CD8-positive, alpha-beta memory T cell (primary cell): Measurements from ENCODE around the gene ACSL4. TPM values are rescaled to one million over a fixed set of nuclear protein-coding genes. Genes with fewer than 3 reads are reported as not detected.
"Not testable (repeated sequence)": the region's sequence is repeated elsewhere in the genome, so short reads cannot be mapped to it uniquely, and the experiment has no call there.

Source experiments
- CTCF ChIA-PET: fragments of 350-600 bp; sonication (Branson Sonifier 250); formaldehyde crosslinking; loops from one replicate; lab custom pipeline; 2021; ENCODE audit warnings: antibody characterized with exemption; lab: Charles Lee
- POLR2A ChIA-PET: fragments of 350-600 bp; sonication (Branson Sonifier 250); formaldehyde crosslinking; loops from one replicate; lab custom pipeline; 2021; ENCODE audit warnings: antibody characterized with exemption; lab: Charles Lee
- DNase-seq, 5 donors: peaks; one replicate each; pipeline versions ENCODE4 v3.0.0 to v3.0.0-alpha.2; 2020 to 2022; ENCODE audit warnings: mixed read lengths in 1 of 5
- H3K27ac ChIP-seq: one replicate; pipeline ENCODE4 v1.7.0; 2013; ENCODE audit warnings: low read depth, mild to moderate bottlenecking, low read length, moderate library complexity
- H3K27me3 ChIP-seq: 2 replicates; pipeline ENCODE4 v1.7.0; 2013; ENCODE audit warnings: low read length, mild to moderate bottlenecking; ENCODE audit not compliant: insufficient read depth, poor library complexity, severe bottlenecking
- H3K36me3 ChIP-seq: 2 replicates; pipeline ENCODE4 v1.7.0; 2013; ENCODE audit warnings: mild to moderate bottlenecking, low read length, moderate library complexity; ENCODE audit not compliant: insufficient read depth
- H3K4me1 ChIP-seq: 2 replicates; pipeline ENCODE4 v1.7.0; 2013; ENCODE audit warnings: mild to moderate bottlenecking, low read length, moderate library complexity; ENCODE audit not compliant: insufficient read depth
- H3K4me3 ChIP-seq: 2 replicates; pipeline ENCODE4 v1.7.0; 2013; ENCODE audit warnings: mild to moderate bottlenecking, low read length
- H3K9me3 ChIP-seq: 2 replicates; pipeline ENCODE4 v1.7.0; 2013; ENCODE audit warnings: mild to moderate bottlenecking, low read length
- H3K27ac Mint-ChIP-seq, 8 donors: one replicate each; pipeline ENCODE4 v1.8.0; 2020 to 2021; ENCODE audit warnings: mixed read lengths in 8 of 8, mild to moderate bottlenecking in 6 of 8, inconsistent platforms in 3 of 8, moderate library complexity in 3 of 8
- H3K27me3 Mint-ChIP-seq, 2 donors: one replicate each; pipeline ENCODE4 v1.8.0; 2020 to 2021; ENCODE audit warnings: mixed read lengths in 2 of 2, mild to moderate bottlenecking in 1 of 2, moderate library complexity in 1 of 2
- H3K36me3 Mint-ChIP-seq, 3 donors: one replicate each; pipeline ENCODE4 v1.8.0; 2020 to 2021; ENCODE audit warnings: mixed read lengths in 3 of 3, inconsistent platforms in 1 of 3, mild to moderate bottlenecking in 1 of 3
- H3K4me1 Mint-ChIP-seq, 3 donors: one replicate each; pipeline ENCODE4 v1.8.0; 2020 to 2021; ENCODE audit warnings: mixed read lengths in 3 of 3, inconsistent platforms in 1 of 3, mild to moderate bottlenecking in 1 of 3
- H3K4me3 Mint-ChIP-seq, 7 donors: one replicate each; pipeline ENCODE4 v1.8.0; 2020 to 2021; ENCODE audit warnings: mixed read lengths in 7 of 7, mild to moderate bottlenecking in 6 of 7, moderate library complexity in 4 of 7, inconsistent platforms in 2 of 7
- H3K9me3 Mint-ChIP-seq, 5 donors: one replicate each; pipeline ENCODE4 v1.8.0; 2020 to 2022; ENCODE audit warnings: mixed read lengths in 5 of 5, mild to moderate bottlenecking in 3 of 5, moderate library complexity in 2 of 5, inconsistent platforms in 1 of 5
- polyA plus RNA-seq: library from polyadenylated mRNA; unstranded; fragments of 300-500 nt; fragmentation: Illumina TruSeq; gene quantifications from one replicate; pipeline ENCODE4 v1.2.3, GENCODE V29; 2021
- total RNA-seq, 2 experiments: library from RNA; stranded (reverse); gene quantifications; one replicate each; pipeline ENCODE4 v1.2.3, GENCODE V29; 2021

ACSL4 gene
- total and polyA plus RNA-seq, 3 experiments from 2014 or later = 12.7 to 72.4 (median 69.6) TPM

DNA sequence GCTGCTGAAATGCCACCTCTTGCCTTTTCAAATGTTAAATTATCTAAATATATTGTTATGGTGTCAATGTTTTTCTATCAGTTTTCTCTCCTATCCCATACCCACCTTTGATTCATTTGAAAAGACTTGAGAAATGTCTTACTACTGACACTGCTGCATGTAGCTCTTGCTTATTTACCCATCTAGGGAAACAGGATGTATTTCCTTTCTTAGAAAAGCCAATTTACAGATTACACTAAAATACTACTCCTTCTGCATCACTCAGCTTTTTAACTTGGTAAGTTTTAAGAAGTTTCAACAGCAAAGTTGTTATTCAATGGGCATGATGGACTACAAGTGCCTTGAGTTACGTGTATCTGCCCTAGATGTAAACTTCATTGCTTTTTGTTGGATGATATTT lies 94.9 kb downstream of the ACSL4 start:
- Histone ChIP-seq H3K9me3 (no peaks in the 10 kb centered on the region), H3K4me3 (no peak overlapping the region), H3K4me1 (no peaks in the 10 kb centered on the region), H3K27me3 (no peaks in the 10 kb centered on the region), H3K27ac (no peak overlapping the region), H3K36me3 (no peaks in the 10 kb centered on the region)
- peaks cover 0 to 11% (median 4%) of the 10 kb centered on the region in 3 donors for H3K36me3 Mint-ChIP-seq
- no peak overlapping the region for H3K4me3 Mint-ChIP-seq
- peaks cover 0 to 3% (median 0%) of the 10 kb centered on the region in 3 donors for H3K4me1 Mint-ChIP-seq
- H3K27ac Mint-ChIP-seq = no peak overlapping the region
- ChIA-PET POLR2A (no interaction called here), CTCF (interaction anchor here (0.8 kb wide), 1 partner anchor 153 kb away, joined by 3 read pairs; no protein-coding TSS in a partner anchor)
- no peak for DNase-seq
- H3K27me3 Mint-ChIP-seq = peaks cover 0 to 2% of the 10 kb centered on the region in 2 donors
- H3K9me3 Mint-ChIP-seq = no peaks in the 10 kb centered on the region

DNA sequence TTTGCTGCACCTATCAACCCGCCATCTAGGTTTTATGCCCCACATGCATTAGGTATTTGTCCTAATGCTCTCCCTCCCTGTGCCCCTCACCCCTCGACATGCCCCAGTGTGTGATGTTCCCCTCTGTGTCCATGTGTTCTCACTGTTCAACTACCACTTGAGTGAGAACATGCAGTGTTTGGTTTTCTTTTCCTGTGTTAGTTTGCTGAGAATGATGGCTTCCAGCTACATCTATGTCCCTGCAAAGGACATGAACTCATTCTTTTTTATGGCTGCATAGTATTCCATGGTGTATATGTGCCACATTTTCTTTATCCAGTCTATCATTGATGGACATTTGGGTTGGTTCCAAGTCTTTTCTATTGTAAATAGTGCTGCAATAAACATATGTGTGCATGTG lies 95.6 kb downstream of the ACSL4 start:
- POLR2A ChIA-PET, H3K9me3 ChIP-seq, H3K27me3 ChIP-seq, H3K36me3 ChIP-seq, H3K4me3 ChIP-seq, H3K36me3 Mint-ChIP-seq, H3K27ac ChIP-seq, H3K4me1 ChIP-seq, H3K4me1 Mint-ChIP-seq, H3K27ac Mint-ChIP-seq, DNase-seq, CTCF ChIA-PET, H3K4me3 Mint-ChIP-seq, H3K9me3 Mint-ChIP-seq, H3K27me3 Mint-ChIP-seq: not testable (repeated sequence)

DNA sequence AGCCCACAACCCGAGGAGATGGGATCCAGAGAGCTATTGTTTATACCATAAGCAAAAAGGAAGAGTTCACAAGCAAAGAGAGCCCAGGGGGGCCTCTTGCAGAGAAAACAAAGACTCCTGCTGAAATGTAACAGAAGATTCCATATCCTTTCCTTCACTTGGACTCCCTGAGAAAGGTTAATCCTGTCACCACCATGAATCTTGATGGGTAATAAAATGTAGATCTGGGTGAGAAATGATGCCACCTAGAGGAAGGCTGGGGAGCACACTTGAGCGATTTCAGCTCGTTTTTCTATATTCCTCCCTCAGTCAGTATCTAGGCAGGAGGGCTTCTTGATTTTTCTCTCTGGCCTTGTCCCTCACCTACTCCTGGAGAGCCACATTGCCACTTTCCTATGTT lies 97.9 kb downstream of the ACSL4 start:
- no peaks in the 10 kb centered on the region for H3K27me3 ChIP-seq
- Mint-ChIP-seq H3K36me3 (peaks cover 0 to 6% (median 4%) of the 10 kb centered on the region in 3 donors), H3K27ac (peak overlapping the region in 1 of 8 donors; percentile 88), H3K4me1 (peaks cover 0 to 3% (median 0%) of the 10 kb centered on the region in 3 donors), H3K27me3 (peaks cover 0 to 2% of the 10 kb centered on the region in 2 donors), H3K4me3 (no peak overlapping the region), H3K9me3 (no peaks in the 10 kb centered on the region)
- H3K9me3 ChIP-seq = no peaks in the 10 kb centered on the region
- no peak overlapping the region for H3K4me3 ChIP-seq
- CTCF ChIA-PET = interaction anchor here (0.9 to 1.5 kb wide), 2 partner anchors 9 to 149 kb away, joined by 5 to 8 read pairs; no protein-coding TSS in a partner anchor
- no peak for DNase-seq
- no peak overlapping the region for H3K27ac ChIP-seq
- no peaks in the 10 kb centered on the region for H3K36me3 ChIP-seq
- no peaks in the 10 kb centered on the region for H3K4me1 ChIP-seq
- POLR2A ChIA-PET = no interaction called here

DNA sequence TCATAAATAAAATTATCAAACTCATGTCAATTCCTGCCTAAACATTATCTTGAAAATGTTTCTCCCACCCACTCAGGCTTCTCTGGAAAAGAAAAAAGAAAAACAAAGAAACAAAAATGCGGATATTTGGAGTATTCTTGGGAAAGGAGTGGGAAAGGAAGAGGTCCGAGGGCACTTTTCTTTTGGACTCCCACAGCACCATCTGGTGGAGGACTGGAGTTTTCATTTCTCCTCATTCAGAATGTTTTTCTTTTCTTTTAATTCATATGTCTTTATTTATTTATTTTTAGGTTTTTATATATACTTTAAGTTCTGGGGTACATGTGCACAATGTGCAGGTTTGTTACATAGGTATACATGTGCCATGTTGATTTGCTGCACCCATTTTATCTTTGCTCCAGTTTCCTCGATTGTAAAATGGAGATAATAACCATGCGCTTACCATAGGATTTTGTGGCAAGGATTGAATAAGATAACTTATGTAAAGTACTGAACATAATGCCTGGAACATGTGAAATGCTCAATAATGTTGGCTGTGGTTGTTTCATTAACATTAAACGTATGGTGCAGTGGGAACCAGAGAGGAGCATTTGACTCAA lies 100.1 kb downstream of the ACSL4 start:
- Mint-ChIP-seq H3K27ac (no peak overlapping the region), H3K9me3 (no peaks in the 10 kb centered on the region), H3K27me3 (peaks cover 0 to 3% of the 10 kb centered on the region in 2 donors), H3K36me3 (peaks cover 0 to 1% (median 0%) of the 10 kb centered on the region in 3 donors), H3K4me1 (no peaks in the 10 kb centered on the region), H3K4me3 (no peak overlapping the region)
- H3K9me3 ChIP-seq = no peaks in the 10 kb centered on the region
- POLR2A ChIA-PET = no interaction called here
- H3K4me3 ChIP-seq = no peak overlapping the region
- H3K27ac ChIP-seq = no peak overlapping the region
- no peaks in the 10 kb centered on the region for H3K27me3 ChIP-seq
- H3K36me3 ChIP-seq = no peaks in the 10 kb centered on the region
- no peak for DNase-seq
- H3K4me1 ChIP-seq = no peaks in the 10 kb centered on the region
- CTCF ChIA-PET = no interaction called here

DNA sequence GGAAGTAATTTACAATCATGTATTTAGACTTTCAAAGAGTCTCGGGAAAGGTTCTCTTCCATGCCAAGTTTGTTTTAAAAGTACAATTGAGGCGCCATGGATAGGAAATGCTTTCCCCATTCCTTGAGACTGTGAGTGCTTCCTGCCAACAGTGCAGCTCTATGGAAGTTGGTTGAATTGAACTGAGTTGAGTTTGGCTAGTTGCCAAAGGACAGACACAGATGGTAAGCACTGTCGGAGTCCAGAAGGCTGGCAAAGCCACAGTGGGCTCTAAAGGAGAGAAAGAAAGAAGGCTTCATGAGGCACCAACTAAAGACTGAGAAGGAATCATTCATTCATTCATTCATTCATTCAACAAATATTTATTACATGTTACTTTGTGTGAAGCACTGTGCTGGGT lies 103.7 kb downstream of the ACSL4 start:
- Histone ChIP-seq H3K4me3 (no peak overlapping the region), H3K27ac (no peak overlapping the region), H3K4me1 (no peaks in the 10 kb centered on the region), H3K36me3 (no peaks in the 10 kb centered on the region), H3K27me3 (no peaks in the 10 kb centered on the region), H3K9me3 (no peaks in the 10 kb centered on the region)
- Mint-ChIP-seq H3K27me3 (peaks cover 0 to 2% of the 10 kb centered on the region in 2 donors), H3K9me3 (no peaks in the 10 kb centered on the region), H3K4me3 (no peak overlapping the region), H3K27ac (no peak overlapping the region), H3K36me3 (no peaks in the 10 kb centered on the region), H3K4me1 (no peaks in the 10 kb centered on the region)
- no peak for DNase-seq
- ChIA-PET CTCF (no interaction called here), POLR2A (no interaction called here)

DNA sequence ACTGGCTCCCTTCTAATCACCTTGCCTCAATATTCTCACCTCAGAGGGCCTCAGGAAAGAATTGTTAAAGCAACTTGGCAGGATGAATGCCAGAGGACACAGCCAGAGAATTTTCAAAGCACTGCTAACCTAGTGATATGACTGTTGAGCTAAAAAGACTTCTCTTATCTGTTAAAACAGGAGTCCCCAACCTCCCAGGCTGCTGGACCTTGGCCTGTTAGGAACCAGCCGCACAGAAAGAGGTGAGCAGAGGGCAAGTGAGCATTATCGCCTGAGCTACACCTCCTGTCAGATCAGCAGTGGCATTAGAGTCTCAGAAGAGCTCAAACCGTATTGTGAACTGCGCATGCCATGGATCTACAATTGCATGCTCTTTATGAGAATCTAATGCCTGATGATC lies 106.4 kb downstream of the ACSL4 start:
- Mint-ChIP-seq H3K27me3 (peaks cover 0 to 2% of the 10 kb centered on the region in 2 donors), H3K9me3 (no peaks in the 10 kb centered on the region), H3K36me3 (no peaks in the 10 kb centered on the region), H3K4me1 (no peaks in the 10 kb centered on the region), H3K4me3 (peak overlapping the region in 1 of 7 donors; percentile 27), H3K27ac (no peak overlapping the region)
- ChIA-PET POLR2A (no interaction called here), CTCF (interaction anchor here (1.6 kb wide), 1 partner anchor 9 kb away, joined by 5 read pairs; no protein-coding TSS in a partner anchor)
- Histone ChIP-seq H3K9me3 (no peaks in the 10 kb centered on the region), H3K27me3 (no peaks in the 10 kb centered on the region), H3K4me1 (no peaks in the 10 kb centered on the region), H3K36me3 (no peaks in the 10 kb centered on the region), H3K4me3 (no peak overlapping the region), H3K27ac (no peak overlapping the region)
- no peak for DNase-seq

DNA sequence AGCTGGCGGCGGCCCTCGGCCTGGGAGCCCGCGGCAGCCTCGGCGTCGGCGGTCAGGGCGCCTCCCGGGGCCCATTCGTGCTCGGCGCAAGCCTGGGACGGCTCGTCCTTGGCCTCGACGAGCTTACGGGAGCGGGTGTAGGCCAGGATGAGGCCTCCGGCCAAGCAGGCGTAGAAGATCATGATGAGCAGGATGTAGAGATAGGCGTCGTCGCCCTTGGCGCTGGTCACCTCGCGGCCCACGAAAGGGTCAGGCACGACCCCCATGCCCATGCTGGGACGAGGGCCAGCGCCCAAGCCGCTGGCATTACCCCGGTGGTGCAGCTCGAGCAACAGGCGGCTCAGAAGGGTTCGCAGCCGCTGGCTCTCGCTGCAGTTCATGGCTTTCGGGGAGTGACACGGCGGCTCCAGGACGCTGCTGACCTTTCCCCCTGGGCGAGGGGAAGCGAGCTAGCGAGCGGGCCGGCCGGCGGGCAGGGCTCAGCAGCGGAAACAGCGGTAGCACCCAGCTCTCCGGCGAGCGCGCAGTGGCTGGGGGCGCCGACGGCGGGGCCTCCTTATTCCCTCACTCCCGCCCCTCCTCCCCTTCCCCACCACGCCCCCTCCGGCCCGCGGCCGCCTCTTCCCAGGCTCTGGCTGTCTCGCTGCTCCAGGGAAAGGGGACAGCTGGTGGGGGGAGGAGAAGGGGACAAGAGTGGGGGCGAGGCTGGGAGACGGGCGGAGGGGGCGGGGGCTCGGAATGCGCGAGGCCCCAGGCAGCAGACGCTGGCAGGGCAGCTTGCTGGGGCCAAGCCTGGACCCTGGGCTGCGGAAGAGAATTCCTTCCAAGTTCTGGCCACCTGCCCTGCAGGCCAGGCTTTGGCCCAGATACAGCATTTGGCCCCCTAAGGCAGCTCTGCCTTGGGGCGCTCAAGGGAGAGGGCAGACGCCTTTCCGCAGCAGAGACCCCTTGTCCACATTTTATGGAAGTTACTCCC lies 108.1 kb downstream of the ACSL4 start, which contains the start of gene KCNE5:
Gene KCNE5, minus strand, starts transcription at position 532 of the 976 bp plus-strand sequence. Its CDS starts 152 bp downstream, at position 380.
- Mint-ChIP-seq H3K36me3 (no peaks in the 10 kb centered on the region), H3K4me3 (no peak within 1 kb of the TSS), H3K4me1 (no peaks in the 10 kb centered on the region), H3K27me3 (peaks cover 0 to 2% of the 10 kb centered on the region in 2 donors), H3K27ac (no peak within 1 kb of the TSS), H3K9me3 (no peaks in the 10 kb centered on the region)
- POLR2A ChIA-PET = no interaction called here
- H3K9me3 ChIP-seq = no peaks in the 10 kb centered on the region
- H3K4me1 ChIP-seq = no peaks in the 10 kb centered on the region
- H3K36me3 ChIP-seq = no peaks in the 10 kb centered on the region
- no peak within 1 kb of the TSS for H3K4me3 ChIP-seq
- DNase-seq = no peak
- no peak within 1 kb of the TSS for H3K27ac ChIP-seq
- no peaks in the 10 kb centered on the region for H3K27me3 ChIP-seq
- CTCF ChIA-PET = no interaction called here

DNA sequence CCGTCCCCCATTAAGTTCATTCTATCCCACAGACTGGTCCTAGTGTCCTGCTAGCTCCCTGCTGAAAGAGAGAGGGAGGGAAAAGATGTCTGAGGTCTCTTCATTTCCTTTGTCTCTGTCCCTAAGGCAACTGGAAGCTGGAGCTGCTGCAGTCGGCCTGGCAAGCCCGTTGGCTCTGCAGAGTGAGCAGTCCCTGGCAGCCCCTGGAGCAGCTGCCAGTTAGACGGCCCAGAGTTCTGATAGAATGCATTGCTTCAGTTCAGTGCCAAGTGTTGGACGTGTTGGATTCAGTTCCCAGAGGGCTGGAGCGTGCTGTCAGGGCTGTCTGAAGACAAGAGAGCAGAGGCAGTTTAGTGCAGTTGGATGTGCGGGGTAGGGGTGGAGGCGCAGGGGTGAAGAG lies 109.1 kb downstream of the ACSL4 start:
- Mint-ChIP-seq H3K27me3 (no peaks in the 10 kb centered on the region), H3K4me3 (no peak overlapping the region), H3K27ac (no peak overlapping the region), H3K36me3 (no peaks in the 10 kb centered on the region), H3K9me3 (no peaks in the 10 kb centered on the region), H3K4me1 (no peaks in the 10 kb centered on the region)
- H3K36me3 ChIP-seq = no peaks in the 10 kb centered on the region
- H3K9me3 ChIP-seq = no peaks in the 10 kb centered on the region
- DNase-seq = no peak
- POLR2A ChIA-PET = no interaction called here
- H3K4me1 ChIP-seq = no peaks in the 10 kb centered on the region
- CTCF ChIA-PET = no interaction called here
- no peak overlapping the region for H3K4me3 ChIP-seq
- no peak overlapping the region for H3K27ac ChIP-seq
- no peaks in the 10 kb centered on the region for H3K27me3 ChIP-seq
